Adrenal gland (tissue), 5 donors: Measurements from ENCODE around the gene CEBPZOS.

ENCODE experiments used
- POLR2A ChIP-seq, 2 donors: fragments of 450-650 bp; IDR thresholded peaks; one replicate each; pipeline ENCODE4 v1.6.1; 2017; ENCODE audit warnings: antibody characterized with exemption in 2 of 2, mild to moderate bottlenecking in 2 of 2, moderate library complexity in 1 of 2
- TF ChIP-seq, protein P1 (sequence below), 6 experiments: fragments of 450-650 bp in 4 of 6; fragments of 200-600 bp in 2 of 6; sonication (generic) in 1 of 6; IDR thresholded peaks; 1 replicate in 5 of 6; 2 replicates in 1 of 6; pipeline versions ENCODE4 v1.5.1 to v1.8.0; 2016 to 2021; ENCODE audit warnings: antibody characterized with exemption in 6 of 6, mild to moderate bottlenecking in 2 of 6, moderate library complexity in 1 of 6
- donor health status: DM: no; HTN: no; CAD: no.

DNA sequence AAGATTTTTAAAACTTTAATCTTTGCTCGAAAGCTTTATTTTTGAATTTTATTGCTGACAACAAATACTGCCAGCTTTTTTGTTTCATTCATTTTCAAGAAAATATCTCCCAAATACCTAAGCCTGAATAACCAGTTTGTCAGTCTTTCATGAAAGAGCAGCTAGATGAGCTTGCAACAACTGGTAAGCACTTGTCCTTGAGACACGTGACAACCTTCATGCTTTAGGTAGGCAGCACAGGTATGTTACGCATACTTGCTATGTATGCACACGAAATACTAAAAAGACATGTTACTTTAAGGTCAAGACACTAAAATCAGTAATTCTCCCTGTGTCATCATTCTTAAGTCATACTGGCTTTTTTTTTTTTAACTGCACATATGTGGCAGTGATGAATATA lies 22.8 kb downstream of the CEBPZOS start:
- TF ChIP-seq, protein P1, sequence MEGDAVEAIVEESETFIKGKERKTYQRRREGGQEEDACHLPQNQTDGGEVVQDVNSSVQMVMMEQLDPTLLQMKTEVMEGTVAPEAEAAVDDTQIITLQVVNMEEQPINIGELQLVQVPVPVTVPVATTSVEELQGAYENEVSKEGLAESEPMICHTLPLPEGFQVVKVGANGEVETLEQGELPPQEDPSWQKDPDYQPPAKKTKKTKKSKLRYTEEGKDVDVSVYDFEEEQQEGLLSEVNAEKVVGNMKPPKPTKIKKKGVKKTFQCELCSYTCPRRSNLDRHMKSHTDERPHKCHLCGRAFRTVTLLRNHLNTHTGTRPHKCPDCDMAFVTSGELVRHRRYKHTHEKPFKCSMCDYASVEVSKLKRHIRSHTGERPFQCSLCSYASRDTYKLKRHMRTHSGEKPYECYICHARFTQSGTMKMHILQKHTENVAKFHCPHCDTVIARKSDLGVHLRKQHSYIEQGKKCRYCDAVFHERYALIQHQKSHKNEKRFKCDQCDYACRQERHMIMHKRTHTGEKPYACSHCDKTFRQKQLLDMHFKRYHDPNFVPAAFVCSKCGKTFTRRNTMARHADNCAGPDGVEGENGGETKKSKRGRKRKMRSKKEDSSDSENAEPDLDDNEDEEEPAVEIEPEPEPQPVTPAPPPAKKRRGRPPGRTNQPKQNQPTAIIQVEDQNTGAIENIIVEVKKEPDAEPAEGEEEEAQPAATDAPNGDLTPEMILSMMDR (IDR thresholded peaks at IDR 0.05), result no peak
- TF ChIP-seq POLR2A (IDR thresholded peaks at IDR 0.05), result no peak
